Esophagus squamous epithelium (tissue), 4 donors: ENCODE data around the gene ANKRD28.

Experiments
- POLR2A ChIP-seq, 4 donors: fragments of 450-650 bp; IDR thresholded peaks; one replicate each; pipeline ENCODE4 v1.6.1; 2017; ENCODE audit warnings: antibody characterized with exemption in 4 of 4, mild to moderate bottlenecking in 4 of 4, moderate library complexity in 3 of 4
- TF ChIP-seq, protein P1 (sequence below), 6 experiments: fragments of 450-650 bp in 4 of 6; fragments of 200-600 bp in 2 of 6; sonication (generic) in 2 of 6; IDR thresholded peaks; one replicate each; pipeline ENCODE4 v1.5.1; 2016 to 2019; ENCODE audit warnings: antibody characterized with exemption in 6 of 6, mild to moderate bottlenecking in 4 of 6, moderate library complexity in 4 of 6

DNA sequence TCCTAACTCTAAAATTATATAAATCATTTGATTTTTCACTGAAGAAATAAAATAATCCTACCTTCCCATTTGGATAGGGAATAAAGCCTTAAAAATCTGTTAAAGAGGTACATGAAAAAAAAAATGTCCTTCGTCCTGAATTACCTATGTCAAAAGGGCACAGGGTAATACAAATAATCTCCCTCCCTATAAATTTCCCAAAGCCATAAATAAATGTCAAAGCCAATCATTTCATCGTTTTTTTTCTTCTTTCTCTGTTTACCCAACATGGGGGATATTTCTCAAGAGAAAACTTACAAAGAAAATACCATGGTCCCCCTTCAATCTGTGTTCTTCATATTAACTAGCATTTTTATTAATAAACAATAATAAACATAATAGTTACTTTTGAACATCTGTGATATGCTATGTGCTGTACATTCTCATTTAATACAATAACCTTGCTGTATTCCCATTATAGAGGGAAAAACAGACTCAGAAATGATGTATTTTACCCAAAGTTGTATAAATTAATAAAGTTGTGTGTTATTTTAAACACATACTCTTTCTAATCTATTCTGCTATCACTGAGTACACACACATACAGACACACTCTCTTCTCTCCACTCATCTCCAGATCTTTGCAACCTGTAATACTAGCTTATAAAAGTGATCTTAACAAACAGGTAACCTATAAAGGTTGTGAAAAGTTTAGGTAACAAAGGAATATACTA, 910 bp upstream of the ANKRD28 start:
- TF ChIP-seq, protein P1, sequence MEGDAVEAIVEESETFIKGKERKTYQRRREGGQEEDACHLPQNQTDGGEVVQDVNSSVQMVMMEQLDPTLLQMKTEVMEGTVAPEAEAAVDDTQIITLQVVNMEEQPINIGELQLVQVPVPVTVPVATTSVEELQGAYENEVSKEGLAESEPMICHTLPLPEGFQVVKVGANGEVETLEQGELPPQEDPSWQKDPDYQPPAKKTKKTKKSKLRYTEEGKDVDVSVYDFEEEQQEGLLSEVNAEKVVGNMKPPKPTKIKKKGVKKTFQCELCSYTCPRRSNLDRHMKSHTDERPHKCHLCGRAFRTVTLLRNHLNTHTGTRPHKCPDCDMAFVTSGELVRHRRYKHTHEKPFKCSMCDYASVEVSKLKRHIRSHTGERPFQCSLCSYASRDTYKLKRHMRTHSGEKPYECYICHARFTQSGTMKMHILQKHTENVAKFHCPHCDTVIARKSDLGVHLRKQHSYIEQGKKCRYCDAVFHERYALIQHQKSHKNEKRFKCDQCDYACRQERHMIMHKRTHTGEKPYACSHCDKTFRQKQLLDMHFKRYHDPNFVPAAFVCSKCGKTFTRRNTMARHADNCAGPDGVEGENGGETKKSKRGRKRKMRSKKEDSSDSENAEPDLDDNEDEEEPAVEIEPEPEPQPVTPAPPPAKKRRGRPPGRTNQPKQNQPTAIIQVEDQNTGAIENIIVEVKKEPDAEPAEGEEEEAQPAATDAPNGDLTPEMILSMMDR (IDR thresholded peaks at IDR 0.05): no peak
- TF ChIP-seq POLR2A (IDR thresholded peaks at IDR 0.05): no peak
